Naive thymus-derived CD4-positive, alpha-beta T cell (primary cell): ENCODE results near the gene VSTM4. TPM values are rescaled to one million over a fixed set of nuclear protein-coding genes. Genes with fewer than 3 reads are reported as not detected.

Experiments
- ATAC-seq: fragments of 150-1000 bp; cut with Tn5 transposase; 2 replicates; pipeline ENCODE4 v1.10.0; 2021; ENCODE audit warnings: mild to moderate bottlenecking, moderate library complexity
- CTCF ChIA-PET: fragments of 350-600 bp; sonication (Branson Sonifier 250); formaldehyde crosslinking; loops from one replicate; lab custom pipeline; 2021; ENCODE audit warnings: antibody characterized with exemption; lab: Charles Lee
- POLR2A ChIA-PET: fragments of 350-600 bp; sonication (Branson Sonifier 250); formaldehyde crosslinking; loops from one replicate; lab custom pipeline; 2021; ENCODE audit warnings: antibody characterized with exemption, inconsistent platforms; lab: Charles Lee
- DNase-seq, 9 donors: peaks; one replicate each; pipeline versions ENCODE4 v3.0.0 to v3.0.0-alpha.2; 2020 to 2022; ENCODE audit warnings: mixed read lengths in 1 of 9
- H3K27ac ChIP-seq: one replicate; pipeline ENCODE4 v1.7.0; 2013; ENCODE audit warnings: mild to moderate bottlenecking, low read depth, low read length, moderate library complexity
- H3K27me3 ChIP-seq, 2 donors: one replicate each; pipeline ENCODE4 v1.7.0; 2013; ENCODE audit warnings: low read length in 2 of 2, mild to moderate bottlenecking in 2 of 2, moderate library complexity in 2 of 2; ENCODE audit not compliant: control insufficient read depth in 2 of 2, insufficient read depth in 2 of 2
- H3K36me3 ChIP-seq, 3 experiments: 1 replicate in 2 of 3; 2 replicates in 1 of 3; pipeline ENCODE4 v1.7.0; 2013; ENCODE audit warnings: low read length in 3 of 3, mild to moderate bottlenecking in 3 of 3, moderate library complexity in 1 of 3; ENCODE audit not compliant: insufficient read depth in 3 of 3, control insufficient read depth in 2 of 3
- H3K4me1 ChIP-seq, 2 donors: one replicate each; pipeline ENCODE4 v1.7.0; 2013; ENCODE audit warnings: low read length in 2 of 2, mild to moderate bottlenecking in 2 of 2, moderate library complexity in 1 of 2; ENCODE audit not compliant: control insufficient read depth in 2 of 2, insufficient read depth in 2 of 2
- H3K4me3 ChIP-seq: 2 replicates; pipeline ENCODE4 v1.7.0; 2013; ENCODE audit warnings: mild to moderate bottlenecking, low read length
- H3K9me3 ChIP-seq, 3 experiments: 1 replicate in 2 of 3; 2 replicates in 1 of 3; pipeline ENCODE4 v1.7.0; 2013; ENCODE audit warnings: low read length in 3 of 3; ENCODE audit not compliant: control insufficient read depth in 2 of 3
- H3K27ac Mint-ChIP-seq, 9 donors: one replicate each; pipeline ENCODE4 v1.8.0; 2020 to 2022; ENCODE audit warnings: mixed read lengths in 9 of 9, mild to moderate bottlenecking in 8 of 9, moderate library complexity in 5 of 9, inconsistent platforms in 2 of 9
- H3K27me3 Mint-ChIP-seq, 5 donors: one replicate each; pipeline ENCODE4 v1.8.0; 2021 to 2022; ENCODE audit warnings: mixed read lengths in 5 of 5, mild to moderate bottlenecking in 1 of 5
- H3K36me3 Mint-ChIP-seq, 5 donors: one replicate each; pipeline ENCODE4 v1.8.0; 2020 to 2022; ENCODE audit warnings: mixed read lengths in 5 of 5, mild to moderate bottlenecking in 3 of 5, inconsistent platforms in 1 of 5
- H3K4me1 Mint-ChIP-seq, 7 donors: one replicate each; pipeline ENCODE4 v1.8.0; 2020 to 2022; ENCODE audit warnings: mixed read lengths in 7 of 7, mild to moderate bottlenecking in 3 of 7, inconsistent platforms in 1 of 7
- H3K4me3 Mint-ChIP-seq, 10 donors: one replicate each; pipeline ENCODE4 v1.8.0; 2020 to 2022; ENCODE audit warnings: mild to moderate bottlenecking in 10 of 10, mixed read lengths in 10 of 10, moderate library complexity in 6 of 10, inconsistent platforms in 2 of 10
- H3K9me3 Mint-ChIP-seq, 11 donors: one replicate each; pipeline ENCODE4 v1.8.0; 2020 to 2022; ENCODE audit warnings: mixed read lengths in 11 of 11, mild to moderate bottlenecking in 4 of 11, inconsistent platforms in 1 of 11, moderate library complexity in 1 of 11
- intact Hi-C, 2 donors: fragments of 100-400 bp; cut with micrococcal nuclease; formaldehyde crosslinking; loops; one replicate each; pipeline ENCODE4 v1.15.1; 2023
- polyA plus RNA-seq, 2 donors: library from polyadenylated mRNA; unstranded; fragments of 300-500 nt; fragmentation: Illumina TruSeq; gene quantifications; one replicate each; pipeline ENCODE4 v1.2.3, GENCODE V29; 2021
- total RNA-seq, 6 experiments: library from RNA in 5 of 6; stranded (reverse) in 5 of 6; gene quantifications; 1 replicate in 5 of 6; 2 replicates in 1 of 6; pipeline ENCODE4 v1.2.3 and lab custom pipeline; 2021 to 2026

Gene VSTM4
- total and polyA plus RNA-seq, 7 experiments from 2014 or later, result 0.12 TPM; not detected in 6

DNA sequence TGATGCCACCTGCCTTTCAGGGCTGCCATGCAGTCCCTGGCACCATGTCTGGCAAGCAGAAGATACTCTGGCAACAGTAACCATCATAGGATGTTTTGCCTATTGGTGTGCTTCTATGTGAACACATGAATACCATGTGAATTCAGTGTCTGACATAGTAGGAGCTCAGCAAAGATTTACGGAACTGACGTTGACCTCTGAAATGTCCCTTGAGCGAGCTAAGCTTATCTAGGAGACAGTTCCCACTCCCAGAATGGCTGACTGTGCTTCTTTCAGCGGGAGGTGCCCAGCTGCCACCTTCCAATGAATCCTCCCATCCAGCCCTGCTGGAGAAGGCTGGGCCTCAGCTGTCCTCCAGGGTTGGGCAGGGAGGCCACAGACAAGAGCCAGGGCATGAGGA lies 104.5 kb downstream of the VSTM4 start:
- DNase-seq, result no peak
- no peaks in the 10 kb centered on the region for H3K27me3 ChIP-seq
- H3K9me3 ChIP-seq, result no peaks in the 10 kb centered on the region
- no peaks in the 10 kb centered on the region for H3K36me3 ChIP-seq
- no peak for ATAC-seq
- H3K4me1 ChIP-seq, result no peaks in the 10 kb centered on the region
- Mint-ChIP-seq H3K9me3 (no peaks in the 10 kb centered on the region), H3K27ac (no peak overlapping the region), H3K36me3 (no peaks in the 10 kb centered on the region), H3K27me3 (peaks cover 0 to 10% (median 5%) of the 10 kb centered on the region in 5 donors), H3K4me1 (no peaks in the 10 kb centered on the region), H3K4me3 (no peak overlapping the region)
- CTCF ChIA-PET, result no interaction called here
- no peak overlapping the region for H3K4me3 ChIP-seq
- no peak overlapping the region for H3K27ac ChIP-seq
- POLR2A ChIA-PET, result no interaction called here
- intact Hi-C loops, result no loop called here

DNA sequence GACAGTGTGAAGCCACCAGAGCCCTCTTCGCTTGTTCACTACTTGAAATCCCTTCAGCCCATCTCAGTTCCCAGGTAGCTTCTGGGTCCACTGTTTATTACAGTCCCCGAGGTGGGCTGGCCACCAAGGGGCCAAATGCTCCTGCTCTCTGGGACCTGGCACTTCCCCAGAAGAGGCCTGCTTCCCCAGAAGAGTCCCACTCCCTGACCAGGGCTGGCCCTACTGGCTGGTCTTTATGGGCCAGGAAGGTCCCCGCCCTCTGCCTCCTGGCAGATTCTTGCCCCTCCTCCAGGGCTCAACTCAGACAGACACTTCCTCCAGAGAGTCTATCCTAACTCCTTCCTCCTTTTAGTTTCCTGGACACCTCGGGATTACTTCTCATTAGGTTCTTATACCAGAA lies 105.0 kb downstream of the VSTM4 start:
- no peak overlapping the region for H3K4me3 ChIP-seq
- H3K36me3 Mint-ChIP-seq, result no peaks in the 10 kb centered on the region
- ATAC-seq (no peak), DNase-seq (no peak)
- no peaks in the 10 kb centered on the region for H3K4me1 Mint-ChIP-seq
- H3K36me3 ChIP-seq, result no peaks in the 10 kb centered on the region
- peaks cover 0 to 4% (median 0%) of the 10 kb centered on the region in 11 donors for H3K9me3 Mint-ChIP-seq
- no peak overlapping the region for H3K27ac ChIP-seq
- no peaks in the 10 kb centered on the region for H3K27me3 ChIP-seq
- intact Hi-C loops, result no loop called here
- no peak overlapping the region for H3K4me3 Mint-ChIP-seq
- peaks cover 0 to 9% (median 0%) of the 10 kb centered on the region in 5 donors for H3K27me3 Mint-ChIP-seq
- no peaks in the 10 kb centered on the region for H3K9me3 ChIP-seq
- H3K27ac Mint-ChIP-seq, result no peak overlapping the region
- ChIA-PET POLR2A (no interaction called here), CTCF (no interaction called here)
- no peaks in the 10 kb centered on the region for H3K4me1 ChIP-seq

DNA sequence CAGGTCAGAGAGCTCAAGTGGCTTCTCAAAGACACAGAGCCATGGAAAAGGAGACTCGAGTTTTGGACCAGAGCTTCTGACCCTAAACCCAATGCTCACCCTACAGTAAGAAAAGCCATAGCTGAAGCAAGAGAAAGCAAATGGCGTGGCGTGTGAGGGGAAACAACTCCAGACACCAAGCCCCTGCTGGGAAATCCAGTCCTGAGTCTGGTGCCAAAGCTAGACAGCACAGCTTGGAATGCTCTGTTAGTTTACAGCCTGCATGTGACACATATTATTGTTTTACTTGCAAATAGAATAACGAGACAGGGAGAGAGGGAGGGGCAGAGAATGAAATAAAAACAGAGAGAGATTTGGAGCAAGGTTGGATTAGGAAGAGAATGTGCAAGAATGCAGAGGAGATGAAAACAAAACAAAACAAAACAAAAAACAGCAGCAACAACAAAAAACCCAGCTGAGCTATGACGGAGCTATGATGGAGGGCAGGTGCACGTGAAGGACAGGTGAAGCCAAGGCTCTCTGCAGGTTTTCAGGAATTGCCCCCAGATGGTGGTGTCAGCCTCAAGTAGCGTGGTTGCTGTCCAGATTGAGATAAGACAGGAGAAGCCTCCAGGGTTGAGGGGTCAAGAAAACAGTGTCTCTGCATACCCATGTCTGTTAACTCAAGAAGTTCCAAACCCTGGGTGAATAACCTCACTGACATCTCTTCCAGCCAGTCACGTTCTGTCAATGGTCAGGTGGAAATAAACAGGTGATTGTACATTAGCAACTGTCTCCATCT lies 105.9 kb downstream of the VSTM4 start:
- Mint-ChIP-seq H3K9me3 (peaks cover 0 to 4% (median 0%) of the 10 kb centered on the region in 11 donors), H3K4me1 (no peaks in the 10 kb centered on the region), H3K4me3 (no peak overlapping the region), H3K36me3 (no peaks in the 10 kb centered on the region), H3K27me3 (peaks cover 0 to 9% (median 0%) of the 10 kb centered on the region in 5 donors), H3K27ac (no peak overlapping the region)
- ChIA-PET CTCF (no interaction called here), POLR2A (no interaction called here)
- ATAC-seq, result no peak
- Histone ChIP-seq H3K9me3 (no peaks in the 10 kb centered on the region), H3K4me1 (no peaks in the 10 kb centered on the region), H3K27me3 (no peaks in the 10 kb centered on the region), H3K27ac (no peak overlapping the region), H3K4me3 (no peak overlapping the region), H3K36me3 (no peaks in the 10 kb centered on the region)
- intact Hi-C loops, result no loop called here
- DNase-seq, result no peak

DNA sequence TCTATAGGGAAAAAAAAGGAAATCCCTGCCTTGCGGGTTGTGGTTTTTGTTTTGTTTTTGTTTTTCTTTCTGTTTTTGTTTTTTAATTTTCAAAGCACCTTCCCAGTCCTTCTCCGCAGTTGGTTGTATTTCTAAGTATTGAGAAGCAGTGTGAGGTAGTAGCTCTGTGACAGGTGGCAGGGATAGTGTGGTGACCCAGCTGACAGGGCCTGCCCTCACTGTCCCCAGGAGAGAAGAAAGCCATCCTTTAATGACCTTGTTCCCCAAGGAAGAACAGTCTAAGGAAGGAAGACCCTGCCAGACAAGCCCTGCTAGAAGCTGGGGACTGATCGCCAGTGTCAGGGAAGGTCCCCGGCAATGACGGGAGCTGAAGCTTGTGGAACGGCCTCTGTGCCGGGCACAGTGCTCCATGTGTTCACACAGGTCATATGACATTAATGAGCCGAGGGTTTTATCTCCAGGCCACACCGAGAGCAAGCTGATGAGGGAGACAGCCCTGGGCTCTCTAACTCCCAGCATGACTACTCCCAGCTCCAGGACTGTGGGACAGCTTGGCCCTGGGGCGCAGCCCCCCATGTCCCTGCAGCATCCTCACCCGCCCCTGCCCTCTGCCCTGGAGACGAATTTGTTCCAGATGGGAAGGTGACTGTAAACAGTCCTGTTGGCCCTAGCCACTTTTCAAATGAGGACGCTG lies 106.7 kb downstream of the VSTM4 start:
- ChIA-PET POLR2A (no interaction called here), CTCF (no interaction called here)
- H3K36me3 ChIP-seq, result no peaks in the 10 kb centered on the region
- Mint-ChIP-seq H3K36me3 (no peaks in the 10 kb centered on the region), H3K27me3 (peaks cover 0 to 9% (median 0%) of the 10 kb centered on the region in 5 donors), H3K4me1 (no peaks in the 10 kb centered on the region), H3K9me3 (peaks cover 0 to 4% (median 0%) of the 10 kb centered on the region in 11 donors), H3K4me3 (no peak overlapping the region), H3K27ac (no peak overlapping the region)
- DNase-seq (no peak), ATAC-seq (peak; percentile 16)
- H3K27me3 ChIP-seq, result no peaks in the 10 kb centered on the region
- no peaks in the 10 kb centered on the region for H3K9me3 ChIP-seq
- intact Hi-C loops, result no loop called here
- H3K4me1 ChIP-seq, result no peaks in the 10 kb centered on the region
- no peak overlapping the region for H3K27ac ChIP-seq
- H3K4me3 ChIP-seq, result no peak overlapping the region

DNA sequence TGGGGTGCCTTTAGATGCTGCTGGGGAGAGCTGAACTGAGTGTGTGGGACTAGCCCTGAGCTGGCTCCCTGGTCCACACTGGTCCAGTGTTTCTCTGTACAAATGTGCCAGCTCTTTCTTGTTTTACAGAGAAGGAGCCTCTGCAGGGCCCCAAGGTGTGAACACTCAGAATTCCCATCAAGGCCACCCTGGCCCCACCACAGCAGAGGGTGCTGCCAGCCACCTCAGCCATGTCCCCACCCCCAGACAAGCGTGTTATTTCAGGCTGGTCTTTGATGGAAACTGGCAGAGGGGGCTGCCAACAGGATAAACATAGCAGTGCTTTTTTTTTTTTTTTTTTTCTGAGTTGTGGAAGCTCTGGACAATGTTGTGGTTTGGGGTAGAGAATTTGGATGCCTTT lies 107.2 kb downstream of the VSTM4 start:
- H3K4me1 Mint-ChIP-seq, result no peaks in the 10 kb centered on the region
- ATAC-seq (no peak), DNase-seq (no peak)
- H3K4me3 Mint-ChIP-seq, result no peak overlapping the region
- Histone ChIP-seq H3K4me1 (no peaks in the 10 kb centered on the region), H3K9me3 (no peaks in the 10 kb centered on the region), H3K36me3 (no peaks in the 10 kb centered on the region), H3K27ac (no peak overlapping the region), H3K4me3 (no peak overlapping the region), H3K27me3 (no peaks in the 10 kb centered on the region)
- intact Hi-C loops, result no loop called here
- ChIA-PET POLR2A (no interaction called here), CTCF (no interaction called here)
- no peaks in the 10 kb centered on the region for H3K36me3 Mint-ChIP-seq
- H3K9me3 Mint-ChIP-seq, result peaks cover 0 to 4% (median 0%) of the 10 kb centered on the region in 11 donors
- H3K27ac Mint-ChIP-seq, result no peak overlapping the region
- peaks cover 0 to 9% (median 0%) of the 10 kb centered on the region in 5 donors for H3K27me3 Mint-ChIP-seq

DNA sequence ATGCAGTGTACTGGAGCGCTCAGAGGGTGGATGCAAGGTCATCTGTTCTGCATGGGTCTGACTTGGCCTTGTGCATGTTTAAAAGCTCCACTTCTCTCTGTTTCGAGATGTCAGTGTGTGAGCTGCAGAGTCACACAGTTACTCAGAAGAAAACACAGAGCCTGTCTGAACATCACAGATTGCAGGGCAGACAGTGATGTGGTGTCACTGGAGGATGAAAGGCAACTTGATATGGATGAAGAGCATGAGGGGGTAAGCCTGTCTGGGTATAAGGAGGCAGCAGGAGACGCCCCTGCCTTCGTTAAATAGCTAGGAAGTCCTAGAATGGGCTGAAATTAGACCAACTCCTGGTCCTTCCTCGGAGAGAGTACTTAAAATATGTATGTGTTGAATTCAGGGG lies 108.2 kb downstream of the VSTM4 start:
- no peak overlapping the region for H3K4me3 Mint-ChIP-seq
- no peak for DNase-seq
- POLR2A ChIA-PET, result no interaction called here
- Histone ChIP-seq H3K4me1 (no peaks in the 10 kb centered on the region), H3K9me3 (no peaks in the 10 kb centered on the region), H3K27me3 (no peaks in the 10 kb centered on the region), H3K36me3 (no peaks in the 10 kb centered on the region), H3K4me3 (no peak overlapping the region), H3K27ac (no peak overlapping the region)
- H3K4me1 Mint-ChIP-seq, result no peaks in the 10 kb centered on the region
- peaks cover 0 to 4% (median 0%) of the 10 kb centered on the region in 11 donors for H3K9me3 Mint-ChIP-seq
- CTCF ChIA-PET, result no interaction called here
- peaks cover 0 to 4% (median 0%) of the 10 kb centered on the region in 5 donors for H3K27me3 Mint-ChIP-seq
- H3K36me3 Mint-ChIP-seq, result no peaks in the 10 kb centered on the region
- no peak for ATAC-seq
- intact Hi-C loops, result no loop called here
- H3K27ac Mint-ChIP-seq, result no peak overlapping the region
